Fibroblast of skin of left quadriceps (primary cell): ENCODE measurements around the gene MACROH2A1.
A peak's percentile ranks its signal among the peaks of the same experiment; 100 is the strongest.

Experiments used
- DNase-seq, 2 experiments: peaks; one replicate each; pipeline ENCODE4 v3.0.0-alpha.2; 2013; ENCODE audit warnings: low read depth in 2 of 2

The MACROH2A1 gene

DNA sequence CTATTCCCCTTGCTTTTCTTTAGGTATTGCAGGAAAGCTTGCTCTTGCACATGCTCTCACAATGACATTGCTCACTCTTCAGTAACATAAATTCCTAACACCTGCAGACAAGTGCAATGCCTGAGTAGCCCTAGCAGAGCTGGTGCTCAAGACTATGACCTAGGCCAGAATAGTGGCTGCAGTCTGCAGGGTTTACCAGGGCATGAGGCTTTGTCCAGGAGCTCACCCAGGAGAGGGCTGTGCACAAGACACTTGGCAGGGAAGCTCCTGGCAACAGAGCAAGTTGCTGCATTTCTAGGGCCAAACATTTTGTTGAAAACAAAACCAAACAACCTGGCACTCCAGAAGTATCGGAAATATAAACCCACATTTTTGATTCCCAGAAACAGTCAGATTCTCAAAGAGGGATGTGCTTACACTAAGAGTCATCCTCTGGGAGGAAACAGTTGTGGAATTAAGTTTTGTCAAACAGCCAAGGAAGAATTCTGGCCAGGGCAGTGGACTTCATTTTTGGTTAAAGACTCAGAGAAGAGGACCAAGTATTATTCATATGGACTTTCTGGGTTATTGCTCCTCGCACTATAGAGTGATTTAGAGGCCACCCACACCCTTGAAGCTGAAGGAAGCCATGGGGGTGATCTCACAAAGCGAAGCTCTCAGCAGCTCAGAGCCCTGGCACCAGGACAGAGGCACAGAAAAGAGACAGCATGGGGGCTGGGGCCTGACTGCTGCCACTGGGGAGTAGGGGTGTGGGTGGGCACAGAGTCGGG is 44.9 kb downstream of the MACROH2A1 start:
- DNase-seq: peak; percentile 76 to 79

DNA sequence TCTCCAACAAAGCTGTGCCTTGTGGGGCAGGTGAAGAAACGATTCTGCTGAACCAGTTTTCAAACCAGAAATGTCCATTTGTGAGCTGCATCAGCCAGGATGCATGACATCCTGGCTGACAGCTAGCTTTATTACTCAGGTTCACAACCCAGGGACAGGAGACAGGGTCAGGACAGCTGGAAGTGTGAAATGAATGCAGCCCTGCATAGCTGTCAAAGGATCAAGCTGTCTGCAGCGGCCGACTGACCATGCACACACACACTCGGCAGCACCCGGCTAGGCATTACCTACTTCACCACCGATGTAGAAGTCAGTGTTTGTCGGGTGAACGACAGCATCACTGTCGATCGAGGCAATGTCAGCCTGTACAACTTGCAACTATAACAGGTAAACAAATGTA is 48.5 kb downstream of the MACROH2A1 start:
- DNase-seq: no peak

DNA sequence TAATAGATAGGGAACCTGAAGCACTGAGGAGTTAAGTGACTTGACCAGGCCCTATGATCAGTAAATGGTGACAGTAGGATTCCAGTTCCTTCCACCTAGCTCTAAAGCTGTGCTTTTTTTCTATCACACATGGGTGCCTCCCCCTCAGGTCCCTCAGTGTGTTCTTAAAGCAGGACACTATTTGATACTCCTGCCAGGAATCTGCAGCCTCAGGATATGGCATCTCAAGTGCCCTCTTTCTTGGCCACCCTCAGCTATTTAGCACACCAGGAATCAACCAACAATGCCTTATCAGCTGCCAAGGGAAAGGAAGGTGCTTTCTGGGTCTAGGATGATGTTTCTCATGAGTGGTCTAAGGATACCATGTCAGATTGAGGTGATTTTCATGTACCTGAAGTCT is 49.1 kb downstream of the MACROH2A1 start:
- DNase-seq: no peak

DNA sequence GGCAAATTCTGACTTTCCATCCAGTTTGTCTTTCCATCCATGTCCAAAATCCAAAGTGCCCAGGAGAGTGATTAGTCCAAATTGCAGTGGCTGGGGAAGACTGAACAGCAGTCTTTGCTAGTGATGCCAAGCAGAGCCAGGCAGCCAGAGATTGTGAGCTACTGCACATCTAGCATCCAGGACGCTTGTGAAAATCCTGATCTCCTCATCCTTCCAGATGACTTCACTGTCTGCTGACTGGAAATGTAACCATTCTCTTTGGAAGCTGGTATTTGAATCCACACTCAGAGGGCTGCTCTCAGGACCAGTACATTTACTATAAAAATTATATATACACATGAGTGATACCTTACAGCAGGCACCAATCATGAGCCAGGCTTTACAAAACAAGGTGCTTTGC is 49.6 kb downstream of the MACROH2A1 start:
- DNase-seq: no peak

DNA sequence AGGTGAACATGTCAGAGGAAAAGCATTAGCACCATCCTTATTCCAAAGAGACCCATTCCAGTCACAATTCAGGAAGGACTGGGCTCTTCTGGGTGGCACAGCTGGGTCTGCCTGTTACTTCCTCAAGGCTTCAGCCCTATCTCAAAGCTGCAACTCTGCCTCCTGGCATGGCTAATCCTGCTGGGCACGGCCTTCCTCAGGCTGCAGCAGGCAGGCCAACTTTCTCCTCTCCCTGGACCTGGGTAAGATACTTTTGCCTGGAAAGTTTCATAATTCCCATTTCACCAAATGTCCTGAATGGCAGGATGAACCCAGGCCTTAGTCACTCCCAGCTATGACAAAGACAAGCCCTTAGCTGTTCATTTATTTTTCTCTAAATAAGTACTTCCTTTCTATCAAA is 50.1 kb downstream of the MACROH2A1 start:
- DNase-seq: no peak

DNA sequence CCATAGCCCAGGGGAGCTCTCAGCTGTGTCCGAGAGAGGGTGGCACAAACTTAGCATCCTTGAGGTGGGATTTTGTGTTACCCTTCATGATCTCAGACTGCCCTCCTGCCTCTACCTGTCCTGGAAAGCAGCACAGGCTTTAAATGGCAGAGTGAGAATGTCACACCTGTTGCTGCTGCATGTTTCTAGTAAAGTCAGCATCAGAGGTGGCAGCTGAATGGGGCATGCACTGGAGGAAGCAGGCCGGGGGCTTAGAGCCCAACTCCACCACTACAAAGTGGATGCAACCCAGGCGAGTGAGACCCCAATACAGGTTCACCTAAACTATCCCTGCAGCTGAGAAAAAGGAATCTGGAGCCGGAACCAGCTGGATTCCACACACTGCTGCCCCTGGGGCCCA is 51.6 kb downstream of the MACROH2A1 start:
- DNase-seq: no peak

DNA sequence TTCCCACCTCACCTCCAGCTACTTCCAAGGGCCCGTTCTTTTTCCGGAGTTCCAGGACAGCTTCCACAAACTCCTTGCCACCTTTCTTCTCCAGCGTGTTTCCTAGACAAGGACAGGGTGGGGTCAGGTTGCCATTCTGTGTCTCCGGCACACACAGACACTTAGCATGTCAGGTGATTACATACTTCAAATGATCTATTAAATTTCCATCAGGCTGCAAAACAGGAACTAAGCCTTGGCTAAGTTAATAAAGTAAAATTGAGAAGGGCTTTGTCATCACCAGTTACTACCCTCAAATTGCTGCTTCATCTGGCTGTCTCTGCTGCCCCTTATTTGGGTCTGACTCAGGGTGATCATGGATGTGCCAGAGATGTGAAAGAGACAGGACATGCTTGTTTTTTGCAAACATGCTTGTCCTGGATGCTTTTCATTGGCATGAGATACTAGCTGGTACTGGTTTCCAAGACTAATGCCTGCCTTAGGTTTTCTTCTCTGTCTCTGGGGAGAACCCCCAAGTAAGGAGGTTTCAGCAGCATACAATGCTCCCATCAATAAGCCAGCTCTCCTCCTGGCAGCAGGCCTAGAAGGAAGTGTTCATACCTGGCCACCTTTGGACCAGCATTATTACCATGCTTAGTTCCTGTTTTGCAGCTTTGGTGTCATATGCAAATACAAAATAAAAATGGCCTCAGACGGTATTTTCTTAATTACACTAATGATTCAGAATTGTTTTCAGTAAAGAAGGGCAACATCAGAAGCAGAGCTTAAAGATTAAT is 52.9 kb downstream of the MACROH2A1 start:
- DNase-seq: no peak

DNA sequence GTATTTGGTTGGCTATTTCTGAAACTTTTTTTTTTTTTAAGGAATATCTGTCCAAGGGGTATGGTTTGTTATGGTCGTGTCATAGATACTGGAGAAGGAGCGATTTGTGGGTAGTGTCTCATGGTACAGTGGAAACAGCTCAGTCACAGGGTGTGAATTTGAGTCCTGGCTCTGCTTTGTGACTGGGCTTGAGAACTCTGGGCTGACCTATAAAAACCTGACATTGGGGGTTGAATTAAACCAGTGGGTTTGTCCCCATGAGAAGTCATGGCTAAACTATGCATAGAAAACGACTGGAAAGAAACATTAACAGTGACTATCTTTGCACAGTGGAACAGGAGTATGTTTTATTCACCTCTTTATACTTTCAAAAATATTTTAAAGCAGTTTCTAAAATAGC is 54.7 kb downstream of the MACROH2A1 start:
- DNase-seq: no peak

DNA sequence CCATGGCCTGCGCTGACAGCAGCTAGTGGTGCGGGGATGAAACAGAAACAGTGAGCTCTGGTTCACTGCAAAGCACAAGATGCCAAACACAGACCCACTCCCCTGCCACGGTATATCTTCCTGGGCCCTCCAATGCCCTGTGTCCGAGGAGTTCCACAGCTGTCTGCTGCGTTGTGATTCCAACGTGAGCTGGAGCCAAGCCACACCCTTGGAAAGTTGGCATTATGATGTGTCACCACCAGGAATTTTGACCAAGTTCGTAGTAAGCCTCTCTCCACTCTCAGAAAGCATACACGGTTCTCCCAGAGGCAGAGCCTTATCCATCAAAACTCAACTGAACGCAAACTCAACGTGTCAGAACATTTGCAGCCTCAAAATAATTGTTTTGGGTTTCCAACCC is 55.6 kb downstream of the MACROH2A1 start:
- no peak for DNase-seq

DNA sequence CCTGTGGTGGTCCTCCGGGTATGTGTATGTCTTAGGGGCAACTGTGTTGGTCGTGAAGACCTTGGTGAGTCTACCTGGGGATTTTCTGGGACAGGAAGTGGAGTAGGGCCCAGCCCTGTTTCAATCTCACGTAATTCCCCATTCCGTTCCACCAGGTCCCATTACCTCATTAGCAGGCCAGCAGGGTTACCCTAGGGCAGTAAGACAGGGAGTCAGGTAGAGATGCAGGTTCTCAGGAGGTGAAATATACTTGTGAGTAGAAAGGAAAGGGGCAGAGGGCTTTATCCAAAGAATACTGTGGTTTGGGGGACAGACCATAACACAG is 56.5 kb downstream of the MACROH2A1 start:
- DNase-seq: no peak

DNA sequence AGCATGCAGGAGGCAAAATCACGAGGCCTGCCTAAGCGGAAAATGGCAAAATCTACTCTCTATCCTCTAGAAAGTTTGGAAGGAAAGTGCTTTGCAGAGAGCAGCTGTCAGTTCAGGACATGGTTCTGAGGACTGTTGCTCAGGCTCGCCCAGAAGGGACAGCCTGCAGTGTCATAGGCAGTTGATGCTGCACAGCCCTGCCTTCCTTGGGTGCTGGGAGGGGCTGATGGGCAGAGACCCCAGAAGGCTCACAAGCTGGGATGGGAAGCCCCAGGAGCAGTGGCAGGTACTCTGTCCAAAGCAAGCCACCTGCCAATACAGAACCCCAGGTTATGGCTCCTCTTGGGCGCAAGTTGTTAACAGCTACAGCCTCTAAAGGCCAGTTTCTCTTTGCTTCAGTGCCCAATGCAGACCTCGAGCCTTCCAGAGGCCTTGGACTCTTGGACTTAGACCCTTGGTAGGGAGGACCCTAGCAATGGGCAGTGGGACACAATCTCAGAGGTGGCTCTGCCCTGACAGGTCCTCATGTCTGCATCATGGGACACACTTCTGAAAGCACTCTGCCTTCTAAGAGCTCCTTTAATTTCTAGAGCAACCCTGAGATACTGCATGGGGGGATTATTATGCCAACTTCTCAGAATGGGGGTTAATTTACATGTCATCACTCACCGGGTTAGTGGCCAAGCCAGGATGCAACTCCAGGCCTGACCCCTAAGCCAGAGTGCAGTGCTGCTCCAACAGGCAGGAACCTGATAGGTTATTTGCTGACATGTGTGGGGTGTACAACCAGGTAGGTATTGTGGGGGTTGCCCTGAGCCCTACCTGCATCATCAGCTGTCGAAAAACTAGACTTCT is 57.1 kb downstream of the MACROH2A1 start:
- no peak for DNase-seq

DNA sequence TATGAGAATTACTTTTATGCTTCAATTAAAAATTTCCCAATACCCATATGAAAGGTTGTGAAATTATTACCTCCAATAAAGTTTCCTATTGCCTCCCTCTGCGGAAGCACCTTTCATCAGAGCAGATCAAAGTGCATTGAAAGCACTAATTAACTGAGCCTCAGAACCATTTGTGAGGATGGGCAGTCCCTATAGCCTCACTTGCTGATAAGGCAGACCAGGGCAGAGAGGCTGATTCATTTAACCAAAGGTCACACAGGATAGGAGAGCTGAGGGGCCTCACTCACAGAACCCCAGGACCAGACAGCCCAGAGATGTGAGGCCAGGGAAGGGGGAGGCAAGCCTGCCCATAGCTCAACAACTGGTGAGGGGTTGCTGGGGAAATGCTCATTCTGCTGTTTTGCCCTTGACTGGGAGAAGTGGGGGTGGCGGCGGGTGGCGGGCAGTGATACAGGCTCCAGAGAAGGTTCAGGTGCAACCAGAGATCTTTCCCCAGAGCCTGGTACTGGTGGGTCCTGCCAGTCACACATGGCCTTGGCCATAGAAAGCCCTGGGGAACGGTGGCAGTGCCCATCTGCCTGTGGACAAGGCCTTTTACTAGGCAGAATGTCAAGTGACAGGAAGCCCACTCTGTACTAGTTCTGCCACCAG is 57.9 kb downstream of the MACROH2A1 start:
- no peak for DNase-seq

DNA sequence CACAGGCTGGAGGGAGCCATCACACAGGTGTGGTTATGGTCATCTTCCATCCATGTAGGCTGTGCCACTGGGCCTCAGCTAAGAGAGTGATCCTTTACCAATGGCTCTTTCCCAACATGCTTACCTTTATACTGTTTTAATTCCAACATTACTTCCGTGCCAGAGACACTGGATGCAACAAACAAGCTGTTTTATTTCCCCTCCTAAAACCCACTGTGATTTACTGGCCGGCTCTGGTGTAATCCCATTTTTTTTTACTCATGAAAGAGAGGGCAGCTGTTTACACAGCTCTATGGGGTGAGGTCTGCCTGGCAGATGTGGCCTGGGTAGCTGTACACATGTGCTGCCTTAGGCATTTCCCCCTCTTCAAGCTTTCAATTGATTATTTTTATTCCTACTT is 58.5 kb downstream of the MACROH2A1 start:
- DNase-seq: no peak

DNA sequence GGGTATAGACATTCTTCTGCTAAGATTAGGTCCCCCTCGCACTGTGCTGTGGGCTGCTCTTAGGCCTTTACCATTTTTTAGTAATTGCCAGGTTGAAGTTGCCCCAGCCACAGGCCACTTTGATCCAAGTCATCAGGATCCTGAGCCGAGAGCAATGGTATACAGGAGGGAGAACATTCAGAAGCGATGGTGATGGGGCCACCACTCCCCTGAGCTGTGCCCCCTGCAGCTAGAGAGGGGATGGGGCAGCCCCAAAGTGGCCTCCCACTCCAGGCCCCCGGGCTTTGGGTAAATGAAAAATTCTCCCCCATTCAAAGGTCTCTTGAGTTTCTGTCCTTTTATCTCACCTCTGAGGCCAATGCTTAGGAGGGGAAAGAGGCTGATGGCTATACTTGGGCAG is 59.4 kb downstream of the MACROH2A1 start:
- no peak for DNase-seq

DNA sequence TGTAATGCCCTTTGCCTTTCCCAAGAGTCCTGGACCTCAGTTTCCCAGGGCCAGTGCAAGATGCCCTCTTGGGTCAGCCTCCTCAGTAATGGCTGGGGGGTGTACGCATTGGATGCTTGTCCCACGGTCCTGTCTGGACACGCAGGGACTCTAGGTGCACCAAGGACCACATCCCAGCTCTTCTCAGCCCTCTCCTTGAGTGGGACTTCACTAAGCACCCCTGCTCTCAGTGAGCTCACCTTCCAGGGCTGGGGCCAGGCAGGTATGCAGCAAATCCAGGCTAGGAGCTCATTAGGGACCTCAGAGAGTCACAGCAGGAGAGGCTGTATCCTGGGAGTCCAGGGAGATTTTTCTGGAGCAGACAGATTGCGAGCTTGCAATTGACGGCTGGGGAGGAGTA is 59.8 kb downstream of the MACROH2A1 start:
- no peak for DNase-seq

DNA sequence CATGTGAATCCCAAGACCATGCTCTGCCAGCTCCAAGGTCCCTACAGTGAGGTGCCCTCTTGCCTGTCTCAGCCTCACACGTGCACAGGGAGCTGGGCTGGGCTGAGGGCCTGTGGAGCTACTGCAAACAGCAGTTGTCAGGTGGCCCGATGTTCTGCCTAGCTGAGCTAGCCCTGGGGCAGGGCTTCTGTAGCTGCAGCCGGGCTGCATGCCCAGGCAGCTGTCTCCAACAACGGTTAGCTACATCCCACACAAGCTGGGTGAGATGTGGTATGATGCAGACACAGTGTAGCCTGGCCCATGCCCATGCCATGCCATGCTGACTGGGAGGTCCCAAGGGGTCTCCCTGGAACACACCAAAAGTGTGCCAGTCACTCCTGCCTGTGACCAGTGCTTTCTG is 62.0 kb downstream of the MACROH2A1 start:
- DNase-seq: no peak

DNA sequence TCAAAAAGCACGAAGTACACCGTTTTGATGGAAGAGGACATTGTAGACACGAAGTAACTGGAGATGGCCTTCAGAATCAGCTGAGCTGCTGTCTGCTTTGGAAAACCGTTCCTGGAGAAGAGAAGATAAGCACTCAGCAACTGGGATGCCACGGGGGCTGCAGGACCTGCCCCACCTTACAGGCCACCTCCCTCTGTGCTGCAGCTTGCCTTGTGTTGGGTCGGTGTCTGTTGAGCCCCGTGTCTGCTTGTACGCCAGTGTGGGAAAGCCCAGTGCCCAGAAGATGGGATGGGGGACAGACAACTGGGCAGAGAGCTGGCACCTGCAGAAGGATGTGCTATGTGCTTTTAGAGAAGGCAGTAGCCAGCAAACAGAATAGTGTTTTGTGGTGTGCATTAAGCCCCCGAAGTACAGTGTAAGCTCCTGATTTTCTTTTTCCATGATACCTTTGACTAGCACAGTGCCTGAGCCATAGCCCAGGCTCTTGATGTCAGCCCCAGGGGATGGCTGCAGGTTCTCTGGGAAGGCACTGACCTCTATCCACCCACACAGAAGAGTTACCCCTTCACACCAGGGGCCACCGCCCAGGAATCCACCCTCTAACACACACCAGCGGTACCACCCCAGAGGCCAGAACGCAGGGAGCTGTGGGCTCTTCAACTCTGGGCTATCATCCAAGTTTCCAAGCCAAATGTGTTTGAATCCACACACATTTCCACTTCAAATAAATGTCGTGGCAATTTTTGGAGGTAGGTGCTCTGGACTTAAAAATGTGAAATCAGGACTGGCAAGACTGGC is 63.8 kb downstream of the MACROH2A1 start:
- no peak for DNase-seq

DNA sequence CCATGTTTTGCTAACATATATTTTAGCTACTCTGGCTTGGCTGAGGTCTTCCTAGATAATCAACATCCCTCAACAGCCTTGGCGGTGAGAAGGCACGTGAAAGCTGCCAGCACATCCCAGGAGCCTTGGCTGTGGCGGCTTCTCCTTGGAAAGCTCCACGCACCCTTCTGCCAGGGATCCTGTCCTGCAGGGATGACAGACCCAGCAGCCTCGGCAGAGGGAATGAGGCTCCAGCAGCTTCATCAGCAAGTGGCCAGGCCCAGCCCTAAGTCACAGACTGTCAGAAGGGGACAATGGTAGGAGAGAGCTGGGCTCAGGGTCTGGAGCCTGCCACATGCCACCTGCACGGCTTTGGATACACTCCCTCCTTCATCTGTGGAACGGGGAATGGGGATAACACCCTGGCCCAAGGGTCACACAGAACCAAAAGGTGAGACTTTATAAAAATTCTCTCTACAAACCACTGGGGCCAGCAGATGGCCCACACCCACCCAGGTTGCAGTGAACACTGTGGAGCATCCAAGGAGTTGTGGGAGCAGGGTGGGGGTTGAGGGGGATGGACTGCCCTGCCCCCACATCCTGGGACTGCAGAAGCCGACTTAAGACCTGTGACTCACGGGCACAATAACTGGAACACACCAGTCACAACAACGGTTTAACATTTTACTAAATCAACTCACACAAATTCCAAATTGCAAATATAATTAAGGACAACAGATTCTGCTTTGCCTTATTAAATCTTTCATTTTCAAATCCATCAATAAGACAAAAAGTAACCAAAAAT is 65.1 kb downstream of the MACROH2A1 start:
- DNase-seq: no peak

DNA sequence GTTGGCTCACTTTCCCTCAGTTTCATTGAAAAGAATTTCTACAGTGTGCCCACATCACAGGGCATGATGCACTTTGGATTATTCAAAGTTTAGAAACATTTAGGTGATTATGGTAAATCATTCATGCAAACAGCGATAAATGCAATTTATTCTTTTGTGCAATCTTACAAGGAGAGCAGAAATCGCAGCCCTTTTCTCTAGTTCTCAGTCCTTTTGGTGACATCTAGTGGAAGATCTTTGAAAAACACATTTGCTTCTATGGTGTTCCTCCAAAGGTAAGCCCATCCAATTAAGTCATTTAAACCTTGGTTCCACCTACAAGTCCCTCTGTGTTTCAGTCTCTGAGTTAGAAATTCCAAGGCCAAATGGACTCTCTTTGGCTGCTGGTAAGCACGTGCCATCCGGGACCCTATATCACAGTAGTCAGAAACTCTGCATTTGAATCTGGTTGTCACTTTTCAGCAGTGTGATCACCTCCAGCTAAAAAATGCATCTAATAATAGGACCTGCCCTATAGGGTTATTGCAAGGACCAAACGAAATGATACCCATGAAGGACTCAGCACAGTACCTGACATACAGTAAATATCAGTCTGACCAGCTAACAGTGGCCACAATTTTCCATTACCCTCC is 66.4 kb downstream of the MACROH2A1 start:
- DNase-seq: peak; percentile 50 to 54

DNA sequence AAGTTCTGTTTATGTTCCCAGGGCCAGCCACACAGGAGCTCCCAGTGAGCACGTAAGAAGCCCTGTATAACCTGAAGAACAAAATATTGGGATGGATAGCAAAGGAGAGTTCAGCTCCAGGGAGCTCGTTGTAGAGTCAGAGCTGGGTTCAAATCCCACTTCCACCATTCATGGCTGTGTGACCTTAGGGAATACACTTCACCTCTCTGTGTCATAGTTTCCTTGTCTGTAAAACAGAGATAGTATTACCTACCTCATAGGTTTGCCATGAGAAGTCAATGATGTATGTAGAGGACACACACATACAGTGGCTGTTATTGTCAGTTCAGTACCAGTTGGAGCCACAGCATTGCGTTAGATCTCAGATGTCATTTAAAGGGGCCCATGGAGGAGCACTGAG is 67.4 kb downstream of the MACROH2A1 start:
- DNase-seq: no peak
